Choroid plexus epithelial cell (primary cell): ENCODE results near the gene KCNQ2.

Source experiments
- DNase-seq: peaks from one replicate; pipeline ENCODE4 v3.0.0-alpha.2; 2010; ENCODE audit warnings: low read depth
- H3K4me3 ChIP-seq: 2 replicates; pipeline ENCODE4 v1.5.1; 2011; ENCODE audit warnings: low read depth, mild to moderate bottlenecking, control low read depth, low read length, moderate library complexity
- CTCF ChIP-seq: conservative IDR thresholded peaks from 2 replicates; pipeline ENCODE4 v1.5.1; 2011; ENCODE audit warnings: low read depth, mild to moderate bottlenecking, control low read depth, inconsistent platforms, low read length, moderate library complexity

KCNQ2 gene

GRCh38 chr20:63412889-63413288, 59.6 kb downstream of the KCNQ2 start:
- TF ChIP-seq CTCF: no peak
- no peak overlapping the region for H3K4me3 ChIP-seq
- DNase-seq: no peak

GRCh38 chr20:63411898-63412631, 60.4 kb downstream of the KCNQ2 start:
- H3K4me3 ChIP-seq: no peak overlapping the region
- TF ChIP-seq CTCF: no peak
- no peak for DNase-seq

- no peak overlapping the region for H3K4me3 ChIP-seq
- DNase-seq: no peak
- TF ChIP-seq CTCF: no peak
Observed at GRCh38 chr20:63411151-63411897, 61.1 kb downstream of the KCNQ2 start.

- no peak for DNase-seq
- H3K4me3 ChIP-seq: no peak overlapping the region
- no peak for TF ChIP-seq CTCF
Observed at GRCh38 chr20:63409834-63410435, 62.5 kb downstream of the KCNQ2 start.

- TF ChIP-seq CTCF: no peak
- DNase-seq: no peak
- H3K4me3 ChIP-seq: no peak overlapping the region
Observed at GRCh38 chr20:63409066-63409833, 63.2 kb downstream of the KCNQ2 start.

GRCh38 chr20:63408684-63409046, 63.8 kb downstream of the KCNQ2 start:
- DNase-seq: no peak
- no peak overlapping the region for H3K4me3 ChIP-seq
- no peak for TF ChIP-seq CTCF
